Right atrium auricular region (tissue), 2 donors: ENCODE data around the gene PDE4B. TPM values are rescaled to one million over a fixed set of nuclear protein-coding genes. Genes with fewer than 3 reads are reported as not detected.
"Not testable (repeated sequence)": the region's sequence is repeated elsewhere in the genome, so short reads cannot be mapped to it uniquely, and the experiment has no call there.

Experiments
- DNase-seq: peaks from one replicate; pipeline ENCODE4 v3.0.0-alpha.2; 2019; ENCODE audit warnings: low spot score
- H3K27ac ChIP-seq, 2 donors: fragments of 200-600 bp; sonication (generic); 1 replicate in 1 of 2; 2 replicates in 1 of 2; pipeline ENCODE4 v1.5.1; 2016 to 2019
- H3K27me3 ChIP-seq, 2 donors: fragments of 200-600 bp; sonication (generic); one replicate each; pipeline versions ENCODE4 v1.5.1 to v1.6.0; 2017 to 2019
- H3K36me3 ChIP-seq: fragments of 200-600 bp; sonication (generic); one replicate; pipeline ENCODE4 v1.5.1; 2016
- H3K4me1 ChIP-seq, 2 donors: fragments of 200-600 bp; sonication (generic); one replicate each; pipeline versions ENCODE4 v1.5.1 to v1.6.0; 2017 to 2019
- H3K4me3 ChIP-seq, 2 donors: fragments of 200-600 bp; sonication (generic); 1 replicate in 1 of 2; 2 replicates in 1 of 2; pipeline ENCODE4 v1.5.1; 2017 to 2019; ENCODE audit warnings: mild to moderate bottlenecking in 1 of 2, moderate library complexity in 1 of 2
- H3K9me3 ChIP-seq, 2 donors: fragments of 200-600 bp; sonication (generic); one replicate each; pipeline ENCODE4 v1.5.1; 2019
- total RNA-seq, 2 donors: library from RNA; depleted of rRNA; stranded (reverse); fragments of >200 nt; gene quantifications; one replicate each; pipeline ENCODE4 v1.1.0, GENCODE V29; 2016
- TF ChIP-seq, protein P1 (sequence below), 2 donors: fragments of 200-600 bp; sonication (generic); IDR thresholded peaks; one replicate each; pipeline ENCODE4 v1.5.1; 2019; ENCODE audit warnings: antibody characterized with exemption in 2 of 2

PDE4B gene
- total RNA-seq, 2 donors from 2014 or later: 16.0 to 27.7 TPM

DNA sequence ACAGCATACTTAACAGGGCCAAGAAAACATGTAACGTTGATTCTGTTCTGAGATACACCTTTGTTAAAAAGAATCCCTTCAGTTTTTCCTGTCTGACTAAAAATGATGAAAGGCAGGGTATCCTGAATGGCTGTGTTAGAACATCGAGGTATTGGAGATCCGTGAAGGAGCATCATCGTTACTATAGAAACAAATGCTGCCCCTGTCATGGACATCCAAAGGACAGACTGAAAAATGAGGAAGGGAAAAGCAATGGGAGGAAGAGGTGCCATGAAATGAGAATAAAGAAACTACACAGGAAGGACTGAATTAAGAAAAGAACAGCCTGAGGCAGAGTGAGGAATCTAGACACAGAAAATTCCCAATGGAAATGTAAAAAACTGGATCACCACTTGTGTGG, 257.9 kb downstream of the PDE4B start:
- Histone ChIP-seq H3K27ac (no peak overlapping the region), H3K4me1 (no peaks in the 10 kb centered on the region), H3K36me3 (no peaks in the 10 kb centered on the region), H3K27me3 (no peaks in the 10 kb centered on the region), H3K4me3 (no peak overlapping the region), H3K9me3 (no peaks in the 10 kb centered on the region)
- TF ChIP-seq, protein P1, sequence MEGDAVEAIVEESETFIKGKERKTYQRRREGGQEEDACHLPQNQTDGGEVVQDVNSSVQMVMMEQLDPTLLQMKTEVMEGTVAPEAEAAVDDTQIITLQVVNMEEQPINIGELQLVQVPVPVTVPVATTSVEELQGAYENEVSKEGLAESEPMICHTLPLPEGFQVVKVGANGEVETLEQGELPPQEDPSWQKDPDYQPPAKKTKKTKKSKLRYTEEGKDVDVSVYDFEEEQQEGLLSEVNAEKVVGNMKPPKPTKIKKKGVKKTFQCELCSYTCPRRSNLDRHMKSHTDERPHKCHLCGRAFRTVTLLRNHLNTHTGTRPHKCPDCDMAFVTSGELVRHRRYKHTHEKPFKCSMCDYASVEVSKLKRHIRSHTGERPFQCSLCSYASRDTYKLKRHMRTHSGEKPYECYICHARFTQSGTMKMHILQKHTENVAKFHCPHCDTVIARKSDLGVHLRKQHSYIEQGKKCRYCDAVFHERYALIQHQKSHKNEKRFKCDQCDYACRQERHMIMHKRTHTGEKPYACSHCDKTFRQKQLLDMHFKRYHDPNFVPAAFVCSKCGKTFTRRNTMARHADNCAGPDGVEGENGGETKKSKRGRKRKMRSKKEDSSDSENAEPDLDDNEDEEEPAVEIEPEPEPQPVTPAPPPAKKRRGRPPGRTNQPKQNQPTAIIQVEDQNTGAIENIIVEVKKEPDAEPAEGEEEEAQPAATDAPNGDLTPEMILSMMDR (IDR thresholded peaks at IDR 0.05): no peak
- DNase-seq: no peak

DNA sequence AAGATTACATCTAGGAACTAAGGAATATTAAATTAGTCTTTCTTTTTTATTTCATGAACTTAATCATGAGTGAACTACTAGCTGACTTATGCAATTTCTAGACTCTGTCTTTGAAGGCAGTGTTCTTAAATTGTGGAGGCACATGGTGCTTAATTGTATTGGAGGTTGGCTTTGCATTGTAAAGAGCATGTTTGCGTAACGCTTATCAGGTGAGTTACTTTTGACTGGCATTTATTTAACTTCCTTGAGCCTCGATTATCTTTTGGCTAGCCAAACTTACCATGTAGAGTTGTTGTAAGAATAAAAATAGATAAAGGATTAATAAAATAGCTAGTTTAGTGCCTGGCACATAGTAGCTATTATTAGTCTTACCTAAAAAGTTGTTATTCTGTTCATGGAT, 262.4 kb downstream of the PDE4B start:
- Histone ChIP-seq H3K36me3 (no peaks in the 10 kb centered on the region), H3K4me1 (no peaks in the 10 kb centered on the region), H3K9me3 (no peaks in the 10 kb centered on the region), H3K4me3 (no peak overlapping the region), H3K27me3 (no peaks in the 10 kb centered on the region), H3K27ac (no peak overlapping the region)
- DNase-seq: no peak
- TF ChIP-seq, protein P1 (IDR thresholded peaks at IDR 0.05): no peak

DNA sequence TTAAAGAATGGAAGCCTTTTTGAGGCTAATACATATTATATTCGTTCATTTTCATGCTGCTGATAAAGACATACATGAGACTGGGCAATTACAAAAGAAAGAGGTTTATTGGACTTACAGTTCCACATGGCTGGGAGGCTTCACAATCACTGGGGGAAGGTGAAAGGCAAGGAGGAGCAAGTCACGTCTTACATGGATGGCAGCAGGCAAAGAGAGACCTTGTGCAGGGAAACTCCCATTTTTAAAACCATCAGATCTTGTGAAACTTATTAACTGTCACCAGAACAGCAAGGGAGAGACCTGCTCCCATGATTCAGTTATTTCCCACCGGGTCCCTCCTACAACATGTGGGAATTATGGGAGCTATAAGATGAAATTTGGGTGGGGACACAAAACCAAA, 264.8 kb downstream of the PDE4B start:
- not testable (repeated sequence) for DNase-seq, H3K9me3 ChIP-seq, H3K27me3 ChIP-seq, H3K36me3 ChIP-seq, H3K27ac ChIP-seq, H3K4me3 ChIP-seq, H3K4me1 ChIP-seq

DNA sequence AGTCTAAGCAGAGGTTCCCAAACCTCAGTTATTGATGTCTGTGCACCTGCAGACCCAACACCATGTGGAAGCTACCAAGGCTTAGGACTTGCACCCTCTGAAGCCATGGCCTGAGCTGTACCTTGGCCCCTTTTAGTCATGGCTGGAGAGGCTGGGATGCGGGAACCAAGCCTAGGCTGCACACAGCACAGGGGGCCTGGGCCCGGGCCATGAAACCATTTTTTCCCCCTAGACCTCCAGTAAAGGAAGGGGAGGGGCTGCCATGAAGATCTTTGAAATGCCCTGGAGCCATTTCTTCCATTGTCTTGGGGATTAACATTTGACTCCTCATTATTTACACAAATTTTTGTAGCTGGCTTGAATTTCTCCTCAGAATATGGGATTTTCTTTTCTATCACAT, 265.9 kb downstream of the PDE4B start:
- Histone ChIP-seq H3K27me3 (no peaks in the 10 kb centered on the region), H3K9me3 (no peaks in the 10 kb centered on the region), H3K36me3 (no peaks in the 10 kb centered on the region), H3K4me3 (no peak overlapping the region), H3K27ac (no peak overlapping the region), H3K4me1 (no peaks in the 10 kb centered on the region)
- TF ChIP-seq, protein P1 (IDR thresholded peaks at IDR 0.05): no peak
- DNase-seq: no peak

DNA sequence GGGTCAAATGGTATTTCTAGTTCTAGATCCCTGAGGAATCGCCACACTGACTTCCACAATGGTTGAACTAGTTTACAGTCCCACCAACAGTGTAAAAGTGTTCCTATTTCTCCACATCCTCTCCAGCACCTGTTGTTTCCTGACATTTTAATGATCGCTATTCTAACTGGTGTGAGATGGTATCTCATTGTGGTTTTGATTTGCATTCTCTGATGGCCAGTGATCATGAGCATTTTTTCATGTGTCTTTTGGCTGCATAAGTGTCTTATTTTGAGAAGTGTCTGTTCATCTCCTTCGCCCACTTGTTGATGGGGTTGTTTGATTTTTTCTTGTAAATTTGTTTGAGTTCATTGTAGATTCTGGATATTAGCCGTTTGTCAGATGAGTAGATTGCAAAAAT, 274.5 kb downstream of the PDE4B start:
- H3K4me3 ChIP-seq, H3K36me3 ChIP-seq, H3K27me3 ChIP-seq, H3K9me3 ChIP-seq, H3K4me1 ChIP-seq, H3K27ac ChIP-seq, DNase-seq: not testable (repeated sequence)

DNA sequence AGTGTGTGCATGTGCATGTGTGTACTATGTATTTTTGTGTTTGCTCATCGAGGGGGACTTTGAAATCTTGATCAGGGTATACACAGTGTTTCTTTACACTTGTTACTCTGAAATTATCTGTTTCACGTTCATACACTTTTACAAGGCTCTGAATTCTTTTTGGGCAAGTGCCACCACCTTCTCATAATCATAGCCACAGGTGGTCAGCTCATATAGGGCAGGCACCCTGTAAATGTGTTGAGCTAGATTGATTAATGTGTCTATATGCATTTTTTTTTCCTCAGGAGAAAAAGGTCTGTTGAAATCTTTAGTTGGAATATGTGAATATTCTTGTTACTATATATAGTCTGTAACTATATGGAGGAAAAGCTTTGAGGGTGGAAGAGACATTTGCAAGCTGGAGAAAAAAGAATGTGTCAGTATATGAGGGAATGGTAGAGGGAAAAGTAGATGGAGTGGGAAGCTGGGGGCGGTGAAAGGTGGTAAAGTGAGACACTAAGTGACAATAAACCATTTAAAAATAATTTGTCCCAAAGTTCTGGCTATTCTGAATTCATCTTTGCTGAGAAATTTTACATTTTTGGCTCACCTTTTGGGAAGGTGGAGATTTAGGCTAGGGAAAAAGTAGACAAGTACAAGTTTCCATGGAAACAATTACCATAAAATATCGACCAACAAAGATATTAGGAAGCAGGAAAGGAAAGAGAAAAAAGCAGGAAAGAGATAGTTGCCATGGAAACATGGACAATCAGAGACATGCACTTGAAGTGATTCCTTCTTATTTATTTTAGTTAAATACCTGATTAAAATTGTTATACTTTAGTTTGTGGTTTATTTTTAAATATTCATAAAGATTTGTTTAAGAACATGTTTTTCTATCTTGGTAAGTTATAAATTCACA, 277.5 kb downstream of the PDE4B start:
- DNase-seq: no peak
- TF ChIP-seq, protein P1 (IDR thresholded peaks at IDR 0.05): no peak
- Histone ChIP-seq H3K4me3 (no peak overlapping the region), H3K4me1 (no peaks in the 10 kb centered on the region), H3K36me3 (no peaks in the 10 kb centered on the region), H3K27me3 (no peaks in the 10 kb centered on the region), H3K27ac (no peak overlapping the region), H3K9me3 (no peaks in the 10 kb centered on the region)

DNA sequence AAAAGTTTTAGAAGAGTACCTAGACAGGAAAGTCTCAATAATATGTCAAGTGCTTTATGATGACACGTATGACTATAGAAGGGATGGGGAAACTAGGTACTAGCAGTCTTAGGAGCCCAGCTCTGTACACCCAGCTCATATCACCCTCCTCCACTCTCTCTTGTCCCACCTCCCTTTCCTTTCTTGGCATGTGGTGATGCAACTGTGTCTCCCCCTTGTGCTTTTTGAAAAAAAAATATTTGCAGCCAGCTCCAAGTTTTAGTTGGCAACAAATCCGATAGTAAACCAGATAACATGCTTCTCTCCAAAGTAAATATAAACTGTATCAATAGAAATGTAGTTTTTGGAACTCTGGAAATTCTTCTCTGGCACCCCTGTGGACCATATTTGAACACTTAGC, 280.7 kb downstream of the PDE4B start:
- H3K36me3 ChIP-seq: no peaks in the 10 kb centered on the region
- DNase-seq: no peak
- H3K27ac ChIP-seq: no peak overlapping the region
- no peaks in the 10 kb centered on the region for H3K27me3 ChIP-seq
- H3K9me3 ChIP-seq: no peaks in the 10 kb centered on the region
- TF ChIP-seq, protein P1 (IDR thresholded peaks at IDR 0.05): no peak
- H3K4me3 ChIP-seq: no peak overlapping the region
- H3K4me1 ChIP-seq: no peaks in the 10 kb centered on the region
